Common myeloid progenitor, CD34-positive (primary cell): ENCODE data around the gene MAP2K5.

ENCODE experiments used
- CTCF ChIA-PET: fragments of 350-600 bp; sonication (Branson Sonifier 250); formaldehyde crosslinking; loops from one replicate; lab custom pipeline; 2021; ENCODE audit warnings: antibody characterized with exemption; lab: Charles Lee
- POLR2A ChIA-PET: fragments of 350-600 bp; sonication (Branson Sonifier 250); formaldehyde crosslinking; loops from one replicate; lab custom pipeline; 2021; ENCODE audit warnings: antibody characterized with exemption; lab: Charles Lee
- DNase-seq, 3 donors: peaks; one replicate each; pipeline versions ENCODE4 v3.0.0 to v3.0.0-alpha.2; 2013
- H3K27ac ChIP-seq, 2 experiments: 1 replicate in 1 of 2; 2 replicates in 1 of 2; pipeline ENCODE4 v1.7.0; 2013; ENCODE audit warnings: inconsistent platforms in 2 of 2, low read length in 2 of 2, mild to moderate bottlenecking in 2 of 2, low read depth in 1 of 2, moderate library complexity in 1 of 2; ENCODE audit not compliant: severe bottlenecking in 2 of 2, insufficient read depth in 1 of 2, poor library complexity in 1 of 2
- H3K27me3 ChIP-seq, 5 experiments: replicated peaks in 2 of 5; 1 replicate in 3 of 5; 2 replicates in 2 of 5; pipeline versions ENCODE4 v1.6.1 to v1.7.0; 2013; ENCODE audit warnings: low read length in 4 of 5, mild to moderate bottlenecking in 2 of 5, moderate library complexity in 2 of 5, inconsistent platforms in 1 of 5; ENCODE audit not compliant: insufficient read depth in 5 of 5, control insufficient read depth in 4 of 5
- H3K36me3 ChIP-seq, 4 experiments: 1 replicate in 2 of 4; 2 replicates in 2 of 4; pipeline versions ENCODE4 v1.6.1 to v1.7.0; 2013; ENCODE audit warnings: low read length in 3 of 4, control low read depth in 1 of 4, mild to moderate bottlenecking in 1 of 4; ENCODE audit not compliant: control insufficient read depth in 4 of 4, insufficient read depth in 4 of 4
- H3K4me1 ChIP-seq, 4 experiments: 1 replicate in 3 of 4; 2 replicates in 1 of 4; pipeline versions ENCODE4 v1.6.1 to v1.7.1; 2013; ENCODE audit warnings: low read length in 3 of 4, mild to moderate bottlenecking in 3 of 4, control low read depth in 1 of 4, inconsistent platforms in 1 of 4, moderate library complexity in 1 of 4; ENCODE audit not compliant: control insufficient read depth in 4 of 4, insufficient read depth in 4 of 4; ENCODE audit errors: control extremely low read depth in 1 of 4
- H3K4me3 ChIP-seq, 7 experiments: 1 replicate in 4 of 7; 2 replicates in 3 of 7; pipeline versions ENCODE4 v1.5.1 to v1.7.0; 2013; ENCODE audit warnings: mild to moderate bottlenecking in 7 of 7, low read length in 6 of 7, moderate library complexity in 6 of 7, inconsistent platforms in 2 of 7, low read depth in 2 of 7, control low read depth in 1 of 7; ENCODE audit not compliant: insufficient read depth in 4 of 7, control insufficient read depth in 1 of 7; ENCODE audit errors: extremely low read depth in 1 of 7
- H3K9me3 ChIP-seq, 5 experiments: 1 replicate in 4 of 5; 2 replicates in 1 of 5; pipeline versions ENCODE4 v1.6.1 to v1.7.1; 2013; ENCODE audit warnings: low read length in 4 of 5, mild to moderate bottlenecking in 2 of 5, inconsistent platforms in 1 of 5, low read depth in 1 of 5, moderate library complexity in 1 of 5; ENCODE audit not compliant: control insufficient read depth in 4 of 5, insufficient read depth in 2 of 5; ENCODE audit errors: control extremely low read depth in 1 of 5
- WGBS: methylation state at CpG from one replicate; pipeline ENCODE4 v1.1.5; 2013; ENCODE audit not compliant: insufficient coverage; 5-methylcytosine and 5-hydroxymethylcytosine counted together

The MAP2K5 gene

GRCh38 chr15:67690936-67691335 is 148.4 kb downstream of the MAP2K5 start:
- CTCF ChIA-PET, result no interaction called here
- DNase-seq, result no peak
- POLR2A ChIA-PET, result interaction anchor here (0.7 kb wide), 1 partner anchor 387 kb away, joined by 3 read pairs; no protein-coding TSS in a partner anchor
- Histone ChIP-seq H3K9me3 (peaks cover 0 to 3% (median 0%) of the 10 kb centered on the region in 5 experiments), H3K4me1 (no peaks in the 10 kb centered on the region), H3K36me3 (no peaks in the 10 kb centered on the region), H3K27me3 (no peaks in the 10 kb centered on the region), H3K27ac (no peak overlapping the region), H3K4me3 (no peak overlapping the region)
- 57% methylated on average over 1 of the region's 3 CpGs for WGBS

GRCh38 chr15:67691450-67691849 is 148.9 kb downstream of the MAP2K5 start:
- WGBS, result 100% methylated on average over 1 of the region's 4 CpGs
- Histone ChIP-seq H3K4me3 (no peak overlapping the region), H3K36me3 (no peaks in the 10 kb centered on the region), H3K9me3 (peaks cover 0 to 2% (median 0%) of the 10 kb centered on the region in 5 experiments), H3K4me1 (no peaks in the 10 kb centered on the region), H3K27ac (no peak overlapping the region), H3K27me3 (no peaks in the 10 kb centered on the region)
- DNase-seq, result no peak
- CTCF ChIA-PET, result no interaction called here
- POLR2A ChIA-PET, result no interaction called here

- Histone ChIP-seq H3K4me3 (no peak overlapping the region), H3K9me3 (peaks cover 0 to 2% (median 0%) of the 10 kb centered on the region in 5 experiments), H3K4me1 (no peaks in the 10 kb centered on the region), H3K27ac (no peak overlapping the region), H3K36me3 (no peaks in the 10 kb centered on the region), H3K27me3 (no peaks in the 10 kb centered on the region)
- DNase-seq, result no peak
- ChIA-PET CTCF (interaction anchor here (1.0 kb wide), 1 partner anchor 9 kb away, joined by 3 read pairs; no protein-coding TSS in a partner anchor), POLR2A (no interaction called here)
- 100% methylated on average over 2 of the region's 3 CpGs for WGBS
Observed at GRCh38 chr15:67692573-67692972, 150.1 kb downstream of the MAP2K5 start.

GRCh38 chr15:67696087-67696486 is 153.6 kb downstream of the MAP2K5 start:
- Histone ChIP-seq H3K4me1 (no peaks in the 10 kb centered on the region), H3K27ac (no peak overlapping the region), H3K36me3 (peaks cover 0 to 13% (median 10%) of the 10 kb centered on the region in 4 experiments), H3K4me3 (no peak overlapping the region), H3K27me3 (no peaks in the 10 kb centered on the region), H3K9me3 (peaks cover 0 to 14% (median 3%) of the 10 kb centered on the region in 5 experiments)
- no CpG with 5 or more reads among the region's 1 CpG for WGBS
- CTCF ChIA-PET, result interaction anchor here (0.6 to 1.0 kb wide), 3 partner anchors 10 to 263 kb away, joined by 3 to 4 read pairs (median 3); no protein-coding TSS in a partner anchor
- DNase-seq, result no peak
- POLR2A ChIA-PET, result interaction anchor here (0.5 kb wide), 1 partner anchor 9 kb away, joined by 3 read pairs; no protein-coding TSS in a partner anchor

GRCh38 chr15:67700023-67700422 is 157.5 kb downstream of the MAP2K5 start:
- Histone ChIP-seq H3K36me3 (peaks cover 3 to 24% (median 11%) of the 10 kb centered on the region in 4 experiments), H3K9me3 (peaks cover 0 to 14% (median 3%) of the 10 kb centered on the region in 5 experiments), H3K27me3 (no peaks in the 10 kb centered on the region), H3K4me1 (no peaks in the 10 kb centered on the region), H3K27ac (no peak overlapping the region), H3K4me3 (no peak overlapping the region)
- no peak for DNase-seq
- WGBS, result no CpG with 5 or more reads among the region's 2 CpGs
- POLR2A ChIA-PET, result no interaction called here
- CTCF ChIA-PET, result no interaction called here

GRCh38 chr15:67701669-67702068 is 159.2 kb downstream of the MAP2K5 start:
- ChIA-PET POLR2A (no interaction called here), CTCF (no interaction called here)
- Histone ChIP-seq H3K27me3 (no peaks in the 10 kb centered on the region), H3K4me3 (no peak overlapping the region), H3K36me3 (peaks cover 10 to 26% (median 14%) of the 10 kb centered on the region in 4 experiments), H3K9me3 (peaks cover 0 to 14% (median 3%) of the 10 kb centered on the region in 5 experiments), H3K27ac (no peak overlapping the region), H3K4me1 (no peaks in the 10 kb centered on the region)
- WGBS, result 100% methylated on average over 2 of the region's 2 CpGs
- DNase-seq, result no peak

GRCh38 chr15:67707520-67708283 is 165.2 kb downstream of the MAP2K5 start:
- no peak overlapping the region for H3K4me3 ChIP-seq
- no peaks in the 10 kb centered on the region for H3K27me3 ChIP-seq
- H3K36me3 ChIP-seq, result peaks cover 2 to 26% (median 9%) of the 10 kb centered on the region in 4 experiments
- no peak overlapping the region for H3K27ac ChIP-seq
- 100% methylated on average over 1 of the region's 2 CpGs for WGBS
- DNase-seq, result no peak
- ChIA-PET CTCF (no interaction called here), POLR2A (no interaction called here)
- no peaks in the 10 kb centered on the region for H3K9me3 ChIP-seq
- no peaks in the 10 kb centered on the region for H3K4me1 ChIP-seq
